OCI-LY1 (cell line): Measurements from ENCODE around the gene EN1.

ENCODE experiments used
- CTCF ChIP-seq: fragments of 200-600 bp; sonication (generic), shearing (Covaris generic); IDR thresholded peaks from 2 replicates; pipeline ENCODE4 v1.5.1; 2017; ENCODE audit warnings: mild to moderate bottlenecking, antibody characterized with exemption, low read length, moderate library complexity, mixed read lengths
- EZH2 ChIP-seq: fragments of 200-600 bp; sonication (generic), shearing (Covaris generic); IDR thresholded peaks from 2 replicates; pipeline ENCODE4 v1.8.0; 2017; ENCODE audit warnings: borderline replicate concordance, mixed run types, mild to moderate bottlenecking, antibody characterized with exemption, low read length, moderate library complexity, mixed read lengths

- TF ChIP-seq CTCF = no peak
- TF ChIP-seq EZH2 = no peak
Observed at GRCh38 chr2:118813601-118814339, 33.7 kb downstream of the EN1 start.
